GM12874 (cell line): ENCODE measurements around the gene ITGB6.

ENCODE experiments used
- TF ChIP-seq, protein P1 (sequence below): IDR thresholded peaks from 2 replicates; pipeline ENCODE4 v1.5.1; 2011; ENCODE audit warnings: low read depth, mild to moderate bottlenecking, control low read depth, low read length, moderate library complexity; ENCODE audit not compliant: insufficient read depth

ITGB6 gene

DNA sequence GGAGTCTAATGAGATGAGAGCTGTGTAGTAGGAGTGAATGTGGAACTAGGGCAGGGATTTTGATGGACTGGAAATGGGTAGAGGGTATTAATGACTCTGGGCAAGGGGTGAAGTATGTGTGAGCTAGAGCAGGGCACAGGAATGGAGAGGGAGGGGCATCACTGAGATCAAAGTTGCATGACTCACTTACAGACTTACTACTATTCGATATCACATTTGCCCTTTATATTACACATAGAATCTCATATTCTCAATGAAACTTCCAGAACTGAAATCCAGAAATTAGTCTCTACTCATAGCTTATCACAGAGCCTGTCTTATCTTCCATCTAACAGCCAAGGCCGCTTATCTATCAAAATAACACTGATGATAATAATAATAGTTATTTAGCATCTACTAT lies 20.0 kb upstream of the ITGB6 start:
- TF ChIP-seq, protein P1, sequence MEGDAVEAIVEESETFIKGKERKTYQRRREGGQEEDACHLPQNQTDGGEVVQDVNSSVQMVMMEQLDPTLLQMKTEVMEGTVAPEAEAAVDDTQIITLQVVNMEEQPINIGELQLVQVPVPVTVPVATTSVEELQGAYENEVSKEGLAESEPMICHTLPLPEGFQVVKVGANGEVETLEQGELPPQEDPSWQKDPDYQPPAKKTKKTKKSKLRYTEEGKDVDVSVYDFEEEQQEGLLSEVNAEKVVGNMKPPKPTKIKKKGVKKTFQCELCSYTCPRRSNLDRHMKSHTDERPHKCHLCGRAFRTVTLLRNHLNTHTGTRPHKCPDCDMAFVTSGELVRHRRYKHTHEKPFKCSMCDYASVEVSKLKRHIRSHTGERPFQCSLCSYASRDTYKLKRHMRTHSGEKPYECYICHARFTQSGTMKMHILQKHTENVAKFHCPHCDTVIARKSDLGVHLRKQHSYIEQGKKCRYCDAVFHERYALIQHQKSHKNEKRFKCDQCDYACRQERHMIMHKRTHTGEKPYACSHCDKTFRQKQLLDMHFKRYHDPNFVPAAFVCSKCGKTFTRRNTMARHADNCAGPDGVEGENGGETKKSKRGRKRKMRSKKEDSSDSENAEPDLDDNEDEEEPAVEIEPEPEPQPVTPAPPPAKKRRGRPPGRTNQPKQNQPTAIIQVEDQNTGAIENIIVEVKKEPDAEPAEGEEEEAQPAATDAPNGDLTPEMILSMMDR: no peak

DNA sequence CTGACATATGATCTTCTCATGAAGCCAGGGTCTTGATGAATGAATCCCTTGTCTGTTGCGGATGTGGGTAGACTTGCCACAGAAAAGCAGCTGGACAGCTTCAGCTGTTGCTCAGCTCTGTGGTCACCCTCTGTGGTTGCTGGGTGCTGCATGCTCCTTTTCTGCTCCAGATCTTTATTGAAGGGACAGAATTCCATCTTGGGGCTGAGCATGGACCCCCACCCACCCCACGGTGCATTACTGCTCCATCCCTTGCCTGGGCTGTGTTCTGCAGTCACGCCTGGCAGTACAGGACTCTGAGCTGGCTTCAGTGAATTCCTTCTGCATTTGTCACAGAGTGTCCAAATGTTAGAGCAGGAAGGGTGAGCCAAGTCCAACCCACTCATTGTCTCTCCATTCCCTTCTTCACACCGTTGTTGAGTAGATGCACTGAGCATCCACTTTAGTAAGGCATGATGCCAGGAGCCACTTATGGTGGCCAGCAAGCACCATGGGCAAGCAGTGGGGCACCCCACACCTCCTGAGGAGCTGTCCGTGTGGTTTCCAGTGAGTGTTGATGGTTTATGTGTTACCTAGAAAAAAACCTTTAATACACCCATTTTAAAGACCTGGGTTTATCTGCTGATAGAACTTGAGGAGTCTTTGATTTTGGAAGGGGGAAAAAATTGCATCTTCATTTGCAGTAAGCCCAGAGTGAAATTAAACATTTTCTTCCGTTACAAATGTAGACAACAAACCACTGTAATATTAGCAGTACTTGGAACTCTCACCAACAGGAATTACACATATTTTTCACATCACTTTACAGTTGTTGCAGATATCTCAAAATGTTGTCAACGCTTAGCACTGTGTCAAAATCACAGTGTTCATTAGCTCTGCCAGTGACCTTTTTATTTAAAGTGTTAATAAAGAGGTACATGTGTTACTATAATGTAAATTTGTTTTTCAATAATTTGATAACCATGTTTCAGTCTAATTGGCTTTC lies 14.7 kb upstream of the ITGB6 start:
- TF ChIP-seq, protein P1: no peak

DNA sequence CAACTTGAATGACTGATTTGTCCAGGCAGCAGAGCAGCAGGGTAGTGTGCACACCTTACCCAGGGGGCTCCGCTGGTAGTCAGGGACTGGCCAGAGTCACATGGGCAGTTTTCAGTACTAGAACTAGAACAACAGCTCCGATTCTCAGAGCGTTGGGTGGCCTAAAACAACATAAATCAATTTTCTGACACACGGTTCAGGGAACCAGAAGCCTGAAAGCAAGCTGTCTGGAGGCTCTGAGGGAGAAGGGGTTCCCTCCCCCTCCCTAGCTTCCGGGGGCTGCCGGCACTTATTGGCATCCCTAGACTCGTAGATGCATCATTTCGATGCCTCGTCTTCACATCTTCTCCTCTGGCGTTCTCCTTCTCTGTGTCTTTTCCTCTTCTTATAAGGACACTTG lies 13.4 kb upstream of the ITGB6 start:
- TF ChIP-seq, protein P1: no peak

DNA sequence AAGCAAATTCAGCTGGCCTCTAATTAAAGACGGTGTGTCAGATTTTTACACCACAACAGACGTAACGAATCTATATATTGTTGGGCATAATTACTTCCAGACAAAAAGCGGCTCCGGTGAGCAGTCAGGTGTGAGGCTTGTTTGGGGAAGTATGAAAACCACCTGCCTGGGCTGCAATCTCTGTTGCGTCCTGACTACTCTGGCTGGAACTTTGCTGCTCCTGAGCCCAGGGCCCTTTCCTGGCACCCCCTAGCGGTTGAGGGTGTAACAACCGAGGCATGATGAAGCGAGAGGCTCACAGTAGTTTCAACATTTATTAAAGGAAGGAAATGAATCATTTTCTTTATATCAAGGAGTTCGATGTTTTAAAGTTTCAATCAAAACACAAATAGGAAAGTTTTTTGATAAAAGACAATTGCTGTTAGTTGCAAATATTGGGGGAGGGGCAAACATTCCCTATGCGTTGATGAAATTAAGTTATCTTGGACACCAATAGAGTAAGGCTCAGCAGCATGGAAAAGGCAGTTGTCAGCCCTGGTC lies 10.6 kb upstream of the ITGB6 start:
- TF ChIP-seq, protein P1: peak; percentile 89

DNA sequence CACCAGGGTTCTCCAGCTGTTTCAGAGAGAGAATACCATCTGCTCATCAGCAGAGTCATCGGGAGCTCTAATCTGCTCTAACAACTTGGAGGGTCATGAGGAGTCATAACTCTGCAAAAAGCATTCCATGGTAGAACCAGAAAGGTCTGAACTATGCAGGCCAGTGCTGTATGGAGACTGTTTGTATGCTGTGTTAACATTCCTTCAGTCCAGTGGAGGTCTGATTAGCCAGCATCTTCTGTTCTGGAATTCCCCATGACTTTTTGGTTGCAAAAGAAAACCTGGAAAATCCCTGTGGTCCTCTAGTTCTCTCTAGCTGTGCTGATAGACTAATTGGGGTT lies 9.4 kb upstream of the ITGB6 start:
- TF ChIP-seq, protein P1: no peak

DNA sequence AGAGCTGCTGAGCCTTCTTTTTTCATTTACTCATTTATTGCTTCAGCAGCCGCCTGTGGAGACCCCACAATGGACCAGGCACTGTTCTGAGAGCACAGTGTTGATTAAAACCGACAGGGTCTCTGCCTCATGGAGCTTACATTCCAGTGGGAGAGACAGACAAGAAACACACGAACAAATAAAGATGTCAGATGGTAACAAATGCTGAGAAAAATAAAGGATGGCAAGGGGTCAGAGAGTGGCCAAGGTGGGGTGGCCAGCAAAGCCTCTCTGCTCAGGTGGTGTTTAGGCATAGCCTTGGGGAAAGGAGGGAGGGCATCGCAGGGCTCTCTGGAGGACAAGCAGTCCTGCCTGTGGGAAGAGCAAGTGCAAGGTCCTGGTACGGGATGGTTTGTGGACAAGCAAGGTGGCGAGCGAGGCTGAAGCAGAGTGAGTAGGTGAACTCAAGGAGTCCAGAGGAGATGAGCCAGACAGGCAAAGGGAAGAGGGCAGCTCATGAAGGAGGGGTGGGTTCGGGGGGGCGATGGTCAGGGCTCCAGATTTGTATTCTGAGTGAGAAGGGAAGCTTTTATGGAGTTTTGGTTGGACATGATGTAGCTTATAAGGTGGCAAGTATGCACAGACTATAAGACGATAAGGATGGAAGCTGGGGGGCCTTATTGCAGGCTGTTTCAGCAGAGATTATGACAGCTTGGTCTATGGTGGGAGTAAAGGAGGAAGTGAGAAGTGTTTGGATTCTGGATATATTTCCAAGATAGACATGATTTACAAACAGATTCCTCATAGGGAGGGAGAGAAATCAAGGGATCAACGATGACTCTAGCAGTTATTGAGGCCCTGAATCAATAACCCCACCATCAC lies 8.8 kb upstream of the ITGB6 start:
- TF ChIP-seq, protein P1: no peak
